Measurements from ENCODE around the gene KRTAP25-1.

- TF ChIP-seq CTCF (IDR thresholded peaks at IDR 0.05), result no peak
- TF ChIP-seq POLR2AphosphoS5 (IDR thresholded peaks at IDR 0.05), result no peak
Measured at GRCh38 chr21:30271156-30271555, 18.2 kb downstream of the KRTAP25-1 start.

Data from gastroesophageal sphincter (tissue), 3 donors.